ENCODE results near the gene NCDN.
A peak's percentile ranks its signal among the peaks of the same experiment; 100 is the strongest.

NCDN gene

GRCh38 chr1:35557611-35558373 lies at the start of gene NCDN:
Gene NCDN (plus strand): TSS chr1:35557799. CDS start chr1:35558191, 392 bp downstream.
- DNase-seq = peak; percentile 97

- DNase-seq = no peak
Observed at GRCh38 chr1:35507947-35508346, 49.7 kb upstream of the NCDN start.

DNA sequence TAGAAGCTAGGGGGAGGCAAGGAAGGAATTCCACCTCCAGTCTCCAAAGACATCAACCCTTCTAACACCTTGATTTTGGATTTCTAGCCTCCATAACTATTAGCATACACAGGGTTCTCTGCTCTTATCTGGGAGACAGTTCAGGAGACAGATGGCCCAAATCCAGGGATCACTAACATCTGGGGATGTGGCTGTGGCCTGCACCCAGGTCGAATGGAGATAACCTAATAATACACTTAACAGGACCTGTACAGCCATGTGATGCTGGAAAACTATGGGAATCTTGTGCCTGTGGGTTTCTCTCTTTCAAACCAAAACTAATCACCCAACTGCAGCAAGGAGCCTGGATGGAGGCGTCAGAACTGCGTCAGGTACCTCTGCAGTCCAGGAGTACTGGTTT lies 48.0 kb upstream of the NCDN start:
- DNase-seq = no peak

- no peak for DNase-seq
Observed at GRCh38 chr1:35511305-35511704, 46.3 kb upstream of the NCDN start.

- DNase-seq = no peak
Observed at GRCh38 chr1:35518183-35518582, 39.4 kb upstream of the NCDN start.

- no peak for DNase-seq
Observed at GRCh38 chr1:35519432-35519831, 38.2 kb upstream of the NCDN start.

DNA sequence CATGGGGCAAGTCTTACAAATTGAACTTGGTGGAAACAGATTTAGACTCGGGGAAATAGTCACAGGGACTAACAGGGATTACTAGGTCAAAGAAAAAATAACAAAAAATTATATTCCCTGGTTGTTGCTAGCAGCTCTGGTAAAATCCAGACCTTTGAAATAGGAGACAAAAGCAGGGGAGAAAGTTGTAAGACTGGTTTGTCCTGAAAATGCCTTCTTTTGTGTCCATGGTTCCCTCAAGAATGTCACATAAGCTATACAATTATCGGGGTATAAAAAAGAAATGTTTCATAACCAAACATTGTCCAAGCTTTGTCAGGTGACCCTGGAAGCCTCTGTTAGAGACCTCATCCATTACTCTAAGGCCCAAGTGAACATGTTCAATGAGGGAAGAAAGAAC lies 33.5 kb upstream of the NCDN start:
- no peak for DNase-seq

GRCh38 chr1:35530168-35530567 lies 27.4 kb upstream of the NCDN start:
- DNase-seq = no peak

DNA sequence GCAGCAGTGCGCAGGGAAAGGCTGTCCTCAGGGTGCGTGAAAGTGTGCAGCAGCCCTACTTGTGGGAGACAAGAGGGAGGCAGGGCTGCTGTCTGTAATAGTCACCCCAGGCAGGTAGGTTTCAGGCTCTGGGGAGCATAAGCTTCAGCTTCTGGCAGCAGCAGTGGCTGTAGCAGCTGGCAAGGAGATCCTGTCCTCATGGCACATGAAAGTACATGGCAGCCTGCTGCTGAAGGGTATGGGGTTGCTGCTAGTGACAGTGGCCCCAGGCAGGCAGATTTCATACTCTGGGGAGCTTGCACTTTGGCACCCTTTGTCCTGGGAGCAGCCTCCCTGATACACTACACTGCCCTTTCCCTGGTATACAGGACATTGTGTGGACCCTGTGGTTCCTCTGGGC lies 26.7 kb upstream of the NCDN start:
- no peak for DNase-seq

DNA sequence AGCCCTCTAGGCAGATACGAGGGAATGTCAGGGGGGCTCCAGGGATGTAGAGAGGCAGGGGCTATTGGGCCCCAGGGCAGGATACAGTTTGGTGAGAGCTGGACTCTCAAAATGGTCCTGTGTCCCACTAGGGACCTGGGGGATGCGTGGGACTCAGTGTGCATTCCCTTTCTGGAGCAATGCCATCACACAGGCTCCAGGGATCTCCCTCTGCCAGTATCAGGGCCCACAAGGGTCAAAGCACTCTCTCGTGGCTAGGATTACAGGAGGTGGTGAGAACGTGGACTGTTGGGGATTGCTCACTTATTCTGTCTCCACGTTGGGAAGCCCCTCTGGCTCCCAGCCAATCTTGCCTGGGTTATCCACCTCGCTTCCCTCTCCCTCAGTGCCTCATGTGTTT lies 26.2 kb upstream of the NCDN start:
- DNase-seq = no peak

DNA sequence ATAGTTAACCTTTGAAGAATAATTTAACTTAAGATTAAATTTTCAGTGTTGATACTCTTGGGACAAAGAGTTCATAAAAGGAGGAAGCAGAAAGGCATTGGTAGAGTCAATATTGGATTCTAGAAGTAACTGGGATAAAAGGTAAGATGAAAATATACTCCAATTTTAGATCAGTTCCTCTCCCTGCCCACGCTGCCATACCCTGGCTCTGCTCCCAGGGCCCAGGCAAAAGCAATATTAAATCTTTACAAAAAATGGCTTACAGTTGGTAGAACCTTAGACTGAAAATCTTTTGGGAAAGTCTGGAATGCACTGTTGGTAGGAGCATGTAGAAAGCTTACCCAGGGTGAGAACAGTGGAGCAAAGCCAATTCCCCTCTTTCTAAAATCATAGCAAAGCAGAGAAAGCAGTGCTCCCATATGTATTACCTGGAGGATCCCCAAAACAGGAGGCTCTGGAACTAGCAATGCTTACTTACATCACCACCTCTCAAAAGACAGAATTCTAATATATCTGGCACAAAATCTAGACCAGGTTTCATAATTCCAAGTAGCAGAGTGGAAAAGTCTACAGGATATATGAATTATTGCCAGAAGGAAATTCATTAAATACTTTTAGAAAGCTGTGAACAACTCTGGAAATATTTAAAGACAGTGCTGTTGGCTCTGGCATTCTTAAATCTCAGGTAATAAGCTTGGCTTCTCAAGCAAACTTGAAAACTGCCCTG lies 24.9 kb upstream of the NCDN start:
- no peak for DNase-seq

DNA sequence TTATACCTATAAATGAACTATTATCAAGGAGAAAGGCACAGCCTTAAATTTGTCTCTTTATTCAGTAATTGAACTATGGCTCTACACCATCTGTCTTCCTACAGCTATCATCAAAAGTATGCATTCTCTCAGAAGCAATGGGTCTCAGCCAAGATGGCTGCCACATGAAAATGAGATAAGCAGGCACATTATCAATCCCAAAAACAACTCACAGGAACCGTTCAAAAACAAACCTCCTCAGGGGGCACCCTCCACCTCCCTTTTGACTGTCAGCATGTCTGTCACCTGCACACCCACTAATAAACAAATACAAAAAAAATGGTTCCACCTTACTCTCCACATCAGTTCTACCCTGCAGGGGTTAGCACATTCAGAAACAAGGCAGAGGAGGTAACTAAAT lies 24.0 kb upstream of the NCDN start:
- no peak for DNase-seq

DNA sequence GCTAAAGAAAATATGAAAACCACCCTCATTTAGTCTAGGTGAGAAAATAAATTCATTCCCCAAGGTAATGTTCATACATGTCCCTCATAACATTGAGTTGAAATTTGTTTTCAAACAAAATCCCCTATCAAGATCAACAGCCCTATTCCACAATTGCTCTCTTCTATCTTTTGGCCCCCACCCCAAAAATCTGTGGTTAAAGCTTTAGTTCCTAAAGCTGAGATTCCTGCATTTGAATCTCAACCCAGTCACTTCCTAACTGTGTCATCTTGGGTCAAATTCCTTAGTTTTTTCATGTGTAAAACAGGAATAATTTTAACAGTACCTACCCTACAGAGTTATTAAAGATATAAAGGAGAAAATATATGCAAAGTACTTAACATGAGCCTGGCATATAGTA lies 22.4 kb upstream of the NCDN start:
- DNase-seq = no peak

- DNase-seq = no peak
Observed at GRCh38 chr1:35536556-35537162, 20.9 kb upstream of the NCDN start.

- no peak for DNase-seq
Observed at GRCh38 chr1:35537806-35538205, 19.8 kb upstream of the NCDN start.

DNA sequence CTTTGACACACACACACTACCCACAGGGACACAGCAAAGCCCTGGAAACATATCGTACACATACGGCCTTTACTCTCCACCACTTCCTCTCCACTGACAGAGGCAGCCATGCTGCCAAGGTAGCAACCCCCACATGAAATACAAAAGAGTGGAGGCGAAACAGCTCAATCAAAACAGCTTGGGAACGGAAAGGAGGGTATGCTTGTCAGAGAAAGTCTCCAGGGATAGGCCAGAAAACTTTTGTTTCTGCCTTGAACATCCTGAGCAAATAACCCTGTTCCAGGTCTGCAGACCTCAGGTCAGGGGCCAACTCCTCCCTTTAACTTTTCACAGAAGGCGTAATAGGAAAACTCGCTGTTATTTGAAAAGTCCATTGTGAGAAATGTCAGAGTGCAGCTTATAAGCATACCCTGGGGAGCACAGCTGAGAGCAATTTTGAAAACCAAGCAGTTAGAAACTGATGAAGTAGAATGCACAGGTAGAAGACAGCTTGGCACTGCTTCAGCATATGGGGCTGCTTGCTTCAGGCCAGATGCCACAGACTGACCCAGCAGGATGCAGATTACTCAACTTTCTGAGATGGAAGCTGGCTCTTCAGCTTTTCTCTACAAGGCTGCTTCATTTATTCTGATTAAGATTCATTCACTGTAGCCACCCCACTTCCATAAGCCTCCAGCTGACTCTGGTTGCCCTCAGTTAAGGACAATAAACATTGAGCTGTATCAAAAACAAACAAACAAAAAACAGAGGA lies 18.4 kb upstream of the NCDN start:
- DNase-seq = peak; percentile 58

GRCh38 chr1:35539824-35540261 lies 17.8 kb upstream of the NCDN start:
- DNase-seq = peak; percentile 52

DNA sequence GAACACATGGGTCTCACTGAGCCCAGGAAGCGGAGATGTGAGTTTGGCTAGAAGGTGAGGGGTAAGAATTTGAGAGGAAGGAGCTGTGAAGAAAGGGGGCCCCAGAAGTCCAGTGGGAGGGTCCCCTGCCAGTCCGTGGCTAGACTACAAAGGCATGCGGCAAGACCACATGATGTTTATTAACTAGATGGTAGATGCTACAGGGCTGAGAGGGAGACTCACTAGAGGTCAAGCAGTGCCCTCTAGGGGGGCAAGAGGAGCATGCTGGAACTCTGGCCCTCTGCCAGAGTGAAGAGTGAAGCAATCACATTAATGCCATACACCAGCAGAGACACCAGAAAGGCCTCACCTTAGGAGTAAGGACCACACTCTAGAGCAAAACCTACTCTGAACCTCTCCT lies 12.6 kb upstream of the NCDN start:
- DNase-seq = peak; percentile 56

DNA sequence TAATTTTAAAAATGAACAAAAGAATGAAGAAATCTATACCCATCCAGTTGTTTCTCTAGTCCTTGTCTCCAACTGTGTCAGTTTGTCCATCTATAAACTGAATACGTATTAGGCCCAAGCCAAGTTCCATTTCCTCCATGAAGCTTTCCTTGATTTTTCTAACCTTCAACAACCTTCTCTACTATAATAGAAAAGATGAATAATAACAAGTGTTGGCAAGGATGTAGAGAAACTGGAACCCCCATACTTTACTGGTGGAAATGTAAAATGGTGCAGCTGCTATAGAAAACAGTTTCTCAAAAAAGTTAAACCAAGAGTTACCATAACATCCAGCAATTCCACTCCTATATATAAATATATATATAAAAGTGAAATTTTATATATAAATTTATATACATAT lies 11.0 kb upstream of the NCDN start:
- no peak for DNase-seq

GRCh38 chr1:35553851-35554250 lies 3.7 kb upstream of the NCDN start:
- no peak for DNase-seq

DNA sequence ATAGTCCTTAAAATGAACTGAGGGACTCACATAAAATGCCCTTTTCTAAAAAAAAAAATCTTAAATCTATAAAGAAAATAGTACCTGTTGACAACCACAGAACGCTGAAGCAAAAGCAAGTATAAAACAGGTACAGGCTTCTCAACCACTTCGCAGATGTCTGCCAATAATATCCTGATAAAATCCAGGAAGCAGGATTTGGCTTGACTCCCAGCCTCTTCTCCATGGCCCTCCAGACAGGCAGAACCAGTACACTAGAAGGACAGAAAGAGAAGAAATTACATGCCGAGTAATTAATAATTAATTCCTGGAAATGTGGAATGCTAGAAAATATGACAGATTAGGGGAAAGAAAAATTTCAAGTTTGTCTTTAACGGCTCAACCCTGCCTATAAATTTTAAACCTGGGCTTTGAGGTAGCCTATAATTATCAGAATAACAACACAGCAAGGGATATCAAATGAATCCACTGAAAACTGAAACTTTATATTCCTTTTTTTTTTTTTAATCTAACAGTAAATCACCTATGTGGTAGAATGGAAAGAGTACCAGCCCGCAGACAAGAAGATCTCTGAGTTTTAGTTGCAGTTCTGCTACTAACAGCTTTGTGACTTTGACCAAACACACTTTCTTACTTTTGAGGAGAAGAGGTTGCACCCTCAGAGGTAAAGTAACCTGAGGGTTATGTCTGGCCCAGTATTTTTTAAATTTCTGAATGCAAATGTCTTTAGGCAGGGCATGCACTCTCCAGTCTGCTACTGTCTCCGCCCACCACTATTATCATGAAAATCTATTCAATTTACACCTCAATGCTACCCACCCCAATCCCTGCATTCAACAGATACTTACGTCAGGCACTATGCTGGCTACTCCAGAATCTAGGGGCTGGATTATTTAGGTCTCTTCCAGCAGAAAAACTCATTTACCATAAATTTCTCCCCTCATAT lies 3.1 kb upstream of the NCDN start:
- DNase-seq = no peak

GRCh38 chr1:35555212-35555584 lies 2.4 kb upstream of the NCDN start:
- DNase-seq = no peak

Data from activated CD4-positive, alpha-beta T cell treated with anti-CD3 and anti-CD28 coated beads, Interleukin-2, amount 50 U/mL, for 16 hours (primary cell).